Measurements from ENCODE around the gene JTB.
"Not testable (repeated sequence)": the region's sequence is repeated elsewhere in the genome, so short reads cannot be mapped to it uniquely, and the experiment has no call there.

Gene JTB

GRCh38 chr1:153977250-153978240 lies at the start of gene JTB:
Gene JTB (minus strand): TSS chr1:153977674. CDS start chr1:153977252, 422 bp downstream.
- no peak for TF ChIP-seq CTCF (IDR thresholded peaks at IDR 0.05; ENCODE audit: extremely low read depth, missing control alignments)
- DNase-seq (ENCODE audit: low spot score), result peak; percentile 91

GRCh38 chr1:154019940-154020339 lies 42.5 kb upstream of the JTB start:
- no peak for TF ChIP-seq CTCF (IDR thresholded peaks at IDR 0.05; ENCODE audit: extremely low read depth, missing control alignments)
- DNase-seq (ENCODE audit: low spot score), result no peak

DNA sequence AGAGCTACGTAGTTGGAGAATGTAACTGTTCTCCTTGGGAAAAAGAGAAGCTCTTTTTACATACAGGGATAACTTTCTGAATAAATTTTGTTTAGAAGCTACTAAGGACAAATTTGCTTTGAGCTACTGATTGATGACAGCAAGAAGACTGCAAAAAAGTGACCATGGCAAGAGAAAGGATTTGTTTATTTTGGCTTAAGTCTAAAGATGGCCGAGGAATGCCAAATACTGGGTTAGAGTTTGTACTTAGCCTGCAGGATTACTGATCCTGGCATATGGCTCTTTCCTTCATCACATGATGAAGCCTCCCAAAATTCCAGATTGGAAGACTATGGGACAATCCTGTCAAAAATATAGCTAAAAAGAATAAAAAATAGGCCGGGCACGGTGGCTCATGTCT lies 41.8 kb upstream of the JTB start:
- no peak for DNase-seq (ENCODE audit: low spot score)
- TF ChIP-seq CTCF (IDR thresholded peaks at IDR 0.05; ENCODE audit: extremely low read depth, missing control alignments), result no peak

DNA sequence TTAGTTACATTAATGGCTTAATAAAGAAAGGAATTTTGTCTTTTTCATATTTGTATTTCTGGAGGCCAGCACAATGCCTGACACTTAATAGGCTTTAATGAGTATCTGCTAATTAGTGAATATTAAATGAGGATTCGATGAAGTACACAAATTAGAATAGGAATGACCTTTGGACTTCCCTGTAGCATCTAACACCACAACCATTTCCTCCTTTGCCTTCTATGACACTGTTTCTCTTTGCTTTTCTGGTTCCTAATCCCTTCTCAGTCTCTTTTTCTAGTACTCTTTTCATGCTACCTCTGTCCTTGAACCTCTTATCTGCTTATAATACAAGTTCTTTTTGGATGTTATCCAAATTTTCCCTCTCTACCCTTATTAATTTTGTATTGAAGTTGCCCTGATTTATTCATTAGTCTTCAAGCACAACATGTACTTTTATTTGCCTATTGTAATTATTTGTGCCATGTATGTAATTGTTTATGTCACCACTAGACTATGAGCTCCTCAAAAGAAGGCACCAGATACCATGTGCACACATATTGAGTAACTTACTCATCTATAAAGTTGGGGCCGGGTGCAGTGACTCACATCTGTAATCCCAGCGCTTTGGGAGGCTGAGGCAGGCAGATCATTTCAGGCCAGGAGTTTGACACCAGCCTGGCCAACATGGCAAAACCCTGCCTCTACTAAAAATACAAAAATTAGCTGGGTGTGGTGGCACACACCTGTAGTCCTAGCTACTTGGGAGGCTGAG lies 36.9 kb upstream of the JTB start:
- no peak for TF ChIP-seq CTCF (IDR thresholded peaks at IDR 0.05; ENCODE audit: extremely low read depth, missing control alignments)
- DNase-seq (ENCODE audit: low spot score), result no peak

DNA sequence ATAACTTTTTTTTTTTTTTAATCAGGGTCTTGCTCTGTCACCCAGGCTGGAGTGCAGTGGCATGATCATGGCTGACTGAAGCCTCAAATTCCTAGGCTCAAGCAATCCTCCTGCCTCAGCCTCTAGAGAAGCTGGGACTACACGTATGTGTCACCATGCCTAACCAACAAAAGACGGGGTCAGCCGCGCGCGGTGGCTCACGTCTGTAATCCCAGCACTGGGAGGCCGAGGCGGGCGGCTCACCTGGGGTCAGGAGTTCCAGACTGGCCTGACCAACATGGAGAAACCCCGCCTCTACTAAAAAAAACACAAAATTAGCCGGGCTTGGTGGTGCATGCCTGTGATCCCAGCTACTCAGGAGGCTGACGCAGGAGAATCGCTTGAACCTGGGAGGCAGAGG lies 35.1 kb upstream of the JTB start:
- not testable (repeated sequence) for DNase-seq (ENCODE audit: low spot score)

GRCh38 chr1:154012129-154012528 lies 34.7 kb upstream of the JTB start:
- no peak for DNase-seq (ENCODE audit: low spot score)
- no peak for TF ChIP-seq CTCF (IDR thresholded peaks at IDR 0.05; ENCODE audit: extremely low read depth, missing control alignments)

DNA sequence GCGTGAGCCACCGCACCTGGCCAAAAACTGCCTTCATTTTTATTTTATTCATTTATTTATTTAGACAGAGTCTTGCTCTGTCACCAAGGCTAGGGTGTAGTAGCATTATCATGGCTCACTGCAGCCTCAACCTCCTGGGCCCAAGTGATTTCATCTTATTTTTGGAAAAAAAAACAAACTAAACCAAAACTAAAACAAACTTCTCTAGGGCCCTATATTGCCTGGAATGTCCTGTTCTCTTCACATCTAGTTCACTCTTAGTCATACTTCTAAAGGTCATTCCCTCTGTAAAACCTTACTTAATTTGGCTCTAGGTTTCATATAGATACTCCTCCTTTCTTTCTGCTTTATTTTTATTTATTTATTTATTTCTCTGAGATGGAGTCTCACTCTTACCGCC lies 28.7 kb upstream of the JTB start:
- no peak for DNase-seq (ENCODE audit: low spot score)
- no peak for TF ChIP-seq CTCF (IDR thresholded peaks at IDR 0.05; ENCODE audit: extremely low read depth, missing control alignments)
